HG02588 (cell line): ENCODE results near the gene EGR2.
A peak's percentile ranks its signal among the peaks of the same experiment; 100 is the strongest.

Source experiments
- ATAC-seq: cut with Tn5 transposase; IDR thresholded peaks from one replicate; pipeline ENCODE4 v1.9.1; 2021; ENCODE audit warnings: mild to moderate bottlenecking, moderate library complexity; ENCODE audit not compliant: unreplicated experiment

Gene EGR2

DNA sequence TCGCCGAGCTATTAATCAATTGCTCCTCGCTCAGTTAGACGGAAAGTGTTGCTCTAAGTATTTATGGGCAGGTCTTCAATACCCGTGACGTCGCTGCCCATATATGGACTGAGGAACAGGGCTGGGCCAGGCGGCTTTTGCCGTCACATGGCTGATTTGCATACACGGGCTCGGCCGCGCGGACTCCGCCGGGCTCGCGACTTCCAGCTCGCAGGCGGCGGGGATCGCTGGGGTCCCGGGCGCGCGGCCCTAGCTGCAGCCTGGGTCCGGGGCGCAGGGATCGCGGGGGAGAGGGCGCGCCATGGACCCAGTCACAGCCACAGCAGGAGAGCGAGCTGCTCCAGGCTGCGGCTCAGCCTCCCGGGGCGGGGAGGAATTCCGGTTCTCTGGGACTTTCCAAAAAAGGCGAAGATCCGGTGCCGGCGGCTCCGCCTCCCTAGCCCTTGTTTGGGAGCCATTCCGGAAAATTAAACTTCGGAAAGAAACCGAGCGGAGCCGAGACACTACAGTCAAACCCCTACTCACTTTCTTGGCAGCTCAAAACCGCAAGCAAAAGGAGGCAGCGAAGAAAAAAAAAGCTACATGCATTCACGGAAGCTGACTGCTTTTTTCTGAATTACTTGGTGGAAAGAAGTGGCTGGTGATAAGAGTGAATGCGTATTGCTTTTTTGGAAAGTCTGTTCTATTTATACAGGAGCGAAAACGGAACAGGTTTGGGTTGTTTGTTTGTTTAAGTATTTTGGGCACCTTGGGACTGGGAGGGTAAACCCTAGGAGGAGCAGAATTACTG lies at the start of gene EGR2:
Gene EGR2 (minus strand): TSS at position 36 of the 790 bp plus-strand sequence. CDS start 337 bp downstream, outside the sequence.
- peak; percentile 72 for ATAC-seq

- ATAC-seq, result no peak
Measured at GRCh38 chr10:62862447-62862846, 46.3 kb upstream of the EGR2 start.

GRCh38 chr10:62861507-62861906 lies 45.3 kb upstream of the EGR2 start:
- no peak for ATAC-seq

DNA sequence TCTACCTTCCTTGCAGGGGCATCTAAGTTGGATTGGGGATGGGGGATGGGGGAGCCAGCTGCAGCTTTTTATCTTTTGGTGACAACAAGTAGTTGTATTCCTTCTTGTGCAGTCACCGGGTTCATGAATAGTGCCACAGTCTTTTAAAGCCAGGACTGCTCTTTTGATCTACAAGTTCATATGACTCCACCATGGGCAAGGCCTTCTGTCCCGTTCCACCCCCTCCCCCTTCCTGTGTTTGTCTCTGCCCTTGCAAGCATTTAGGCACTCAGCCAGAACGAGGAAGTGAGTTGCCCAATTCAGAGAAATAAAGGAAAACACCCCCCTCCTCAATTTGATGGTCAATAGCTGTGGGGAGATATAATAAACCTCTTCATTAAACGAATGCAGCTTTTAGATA lies 44.8 kb upstream of the EGR2 start:
- ATAC-seq, result no peak

GRCh38 chr10:62858364-62858763 lies 42.2 kb upstream of the EGR2 start:
- ATAC-seq, result no peak

DNA sequence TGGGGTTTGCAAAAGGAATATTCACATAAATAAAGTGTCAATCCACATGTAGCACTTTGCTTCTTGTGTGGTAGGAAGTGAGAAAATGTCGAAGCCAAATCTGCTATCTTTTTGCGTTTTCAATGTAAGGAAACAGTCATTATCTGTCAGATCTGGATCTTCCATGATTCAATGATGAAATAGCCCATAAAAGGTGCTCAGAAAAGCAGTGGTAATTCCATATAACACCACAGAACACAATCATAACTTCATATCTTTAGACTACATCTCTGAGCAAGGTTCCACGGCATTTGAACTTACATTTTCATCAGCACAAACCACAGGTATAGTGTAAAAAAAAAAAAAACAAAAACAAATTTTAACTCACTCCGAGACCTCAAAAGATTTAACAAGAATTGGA lies 39.9 kb upstream of the EGR2 start:
- ATAC-seq, result no peak

GRCh38 chr10:62853710-62854109 lies 37.5 kb upstream of the EGR2 start:
- ATAC-seq, result no peak

DNA sequence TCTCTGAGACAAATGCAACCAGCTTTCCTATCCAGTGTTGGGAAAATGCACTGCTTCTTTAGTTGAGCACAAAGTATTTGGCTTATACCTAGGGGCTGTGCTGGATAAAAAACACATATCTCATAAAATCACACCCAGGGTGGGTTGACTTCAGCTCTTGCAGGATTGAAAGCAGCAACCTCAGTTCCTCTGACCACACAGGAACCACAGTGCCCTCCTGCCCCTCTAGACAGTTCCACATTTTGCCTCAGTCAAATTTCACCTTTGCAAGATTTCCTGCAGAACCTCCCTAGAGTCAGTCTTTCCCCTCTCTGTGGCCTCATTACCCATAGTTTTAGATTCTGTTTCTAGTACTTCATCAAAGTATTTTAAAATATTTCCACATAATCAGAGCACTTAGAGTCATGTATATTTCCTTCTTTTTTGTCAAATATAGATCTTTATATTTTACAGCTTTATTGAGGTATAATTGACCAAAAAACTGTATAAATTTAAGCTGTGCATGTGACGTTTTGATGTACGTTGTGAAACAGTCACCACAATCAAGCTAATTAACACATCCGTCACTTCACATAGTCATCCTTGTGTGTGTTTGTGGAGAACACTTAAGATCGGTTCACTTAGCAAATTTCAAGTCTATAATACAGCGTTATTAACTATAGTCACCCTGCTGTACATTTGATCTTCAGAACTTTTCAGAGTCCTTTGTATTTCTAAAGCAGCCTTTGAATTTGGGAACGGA lies 37.0 kb upstream of the EGR2 start:
- ATAC-seq, result peak; percentile 67

DNA sequence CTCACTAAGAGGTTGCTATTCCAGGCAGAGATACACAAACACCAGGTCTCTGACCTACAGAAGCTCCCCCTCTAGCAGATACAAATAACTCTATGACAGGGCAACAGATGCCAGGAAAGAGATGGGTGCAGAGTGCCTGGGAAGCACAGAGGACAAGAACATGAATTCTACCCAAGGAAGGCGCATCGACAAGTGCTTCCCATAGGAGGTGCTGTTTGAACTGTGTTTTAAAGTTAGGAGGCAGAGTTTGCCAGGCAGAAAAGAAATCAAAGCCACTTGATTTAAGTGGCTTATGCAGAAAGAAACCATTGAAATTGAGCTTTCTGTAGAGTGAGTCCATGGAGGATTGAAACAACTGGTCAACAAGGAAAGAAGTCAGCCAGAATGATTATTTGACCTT lies 35.3 kb upstream of the EGR2 start:
- ATAC-seq, result no peak

DNA sequence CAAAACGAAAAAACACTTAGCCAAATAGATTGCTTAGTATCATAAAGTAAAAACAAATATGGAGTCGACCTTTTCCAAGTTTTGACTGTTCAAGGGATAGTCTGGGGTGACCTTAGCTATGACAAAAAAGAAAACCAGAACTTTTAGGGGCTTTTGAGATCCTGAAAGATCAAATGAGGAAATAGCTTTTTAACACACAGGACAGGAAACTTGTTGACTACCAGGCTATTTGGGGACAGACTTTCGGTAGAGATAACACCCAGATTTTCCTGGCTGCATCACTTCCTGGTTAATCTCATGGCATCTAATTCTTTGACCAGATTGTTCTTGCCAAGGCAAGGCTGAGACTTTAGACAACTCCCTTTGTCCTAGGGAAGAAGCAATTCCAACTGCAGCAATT lies 34.5 kb upstream of the EGR2 start:
- no peak for ATAC-seq

GRCh38 chr10:62847433-62847832 lies 31.3 kb upstream of the EGR2 start:
- no peak for ATAC-seq

GRCh38 chr10:62844280-62845011 lies 28.3 kb upstream of the EGR2 start:
- no peak for ATAC-seq

DNA sequence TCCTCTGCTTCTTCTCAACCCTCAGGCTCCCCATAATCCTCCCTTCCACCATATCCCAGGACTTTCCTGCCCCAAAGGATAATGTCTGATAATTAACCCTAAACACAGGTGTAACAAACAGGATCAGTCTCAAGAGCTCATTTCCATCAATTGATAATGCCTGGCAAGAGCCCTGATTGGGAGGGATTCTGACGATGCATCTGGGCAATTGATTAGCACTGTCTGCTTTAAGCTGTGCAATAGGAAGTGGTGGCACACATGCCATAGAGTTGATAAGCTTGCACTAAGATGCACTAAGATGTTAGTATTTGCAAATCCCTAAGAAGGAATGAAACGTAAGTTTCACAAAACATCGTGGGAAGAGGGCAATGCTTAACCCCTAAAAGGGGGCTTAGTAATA lies 27.4 kb upstream of the EGR2 start:
- no peak for ATAC-seq

DNA sequence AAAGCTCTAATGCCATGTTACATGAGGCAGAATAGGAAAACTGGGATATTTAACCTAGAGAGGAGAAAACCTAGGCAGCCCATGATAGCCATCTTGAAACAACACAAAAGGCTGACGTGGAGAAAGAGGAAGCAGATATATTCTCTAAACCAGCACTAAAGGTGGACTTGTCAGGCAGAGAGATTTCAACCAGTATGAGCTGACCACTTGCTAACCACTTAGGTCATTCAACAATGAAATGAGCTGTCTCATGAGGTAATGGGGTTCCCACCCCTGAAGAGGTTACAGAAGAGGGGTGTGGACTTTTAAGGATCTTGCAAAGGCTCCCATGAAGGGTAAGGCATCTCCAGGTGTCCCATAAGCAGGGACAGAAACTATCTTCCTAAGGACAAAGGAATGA lies 26.8 kb upstream of the EGR2 start:
- ATAC-seq, result no peak

GRCh38 chr10:62839590-62839989 lies 23.4 kb upstream of the EGR2 start:
- no peak for ATAC-seq

- peak; percentile 49 for ATAC-seq
Measured at GRCh38 chr10:62831346-62831745, 15.2 kb upstream of the EGR2 start.

DNA sequence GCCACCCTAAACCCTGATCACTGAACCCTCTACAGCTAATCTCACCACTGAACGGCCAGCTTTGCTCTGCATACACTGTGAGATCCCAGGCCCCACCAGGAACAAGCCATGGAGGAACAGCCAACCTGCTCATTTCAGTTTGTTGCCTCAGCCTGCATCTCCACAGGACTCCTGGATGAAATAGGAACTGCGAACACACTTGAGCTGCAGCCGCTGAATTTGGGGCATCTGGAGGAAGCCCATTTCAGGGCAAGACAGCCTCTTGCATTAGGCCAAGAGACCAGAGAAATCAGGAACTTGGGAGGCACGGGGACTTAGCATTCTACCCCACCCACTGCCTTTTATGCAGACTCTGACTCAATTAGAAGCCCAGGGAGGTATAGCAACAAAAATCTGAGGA lies 14.5 kb upstream of the EGR2 start:
- no peak for ATAC-seq

GRCh38 chr10:62829622-62830021 lies 13.5 kb upstream of the EGR2 start:
- no peak for ATAC-seq

- ATAC-seq, result no peak
Measured at GRCh38 chr10:62826273-62826672, 10.1 kb upstream of the EGR2 start.

DNA sequence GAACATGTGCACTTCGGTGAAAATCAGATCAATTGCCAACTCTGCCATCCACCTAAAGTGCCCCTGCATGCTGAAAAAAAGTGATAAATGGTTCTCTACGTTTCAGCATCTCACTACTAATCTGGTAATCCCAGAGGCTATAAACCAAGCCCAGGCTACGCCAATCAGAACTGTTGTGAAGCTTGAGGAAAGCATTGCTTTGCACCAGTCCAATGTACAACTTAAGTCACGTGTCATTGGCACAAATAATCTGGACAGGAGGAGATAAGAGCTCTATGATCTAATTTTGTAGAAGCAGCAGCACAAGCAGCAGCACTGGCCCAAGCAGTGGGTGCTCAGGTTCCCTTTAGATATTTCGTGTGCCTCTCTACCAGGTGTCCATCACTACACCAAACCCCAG lies 4.4 kb upstream of the EGR2 start:
- no peak for ATAC-seq

- no peak for ATAC-seq
Measured at GRCh38 chr10:62819141-62819920, 3.2 kb upstream of the EGR2 start.
